T-helper 22 cell (primary cell): ENCODE results near the gene CES1.
A peak's percentile ranks its signal among the peaks of the same experiment; 100 is the strongest.
"Not testable (repeated sequence)": the region's sequence is repeated elsewhere in the genome, so short reads cannot be mapped to it uniquely, and the experiment has no call there.

Experiments used
- DNase-seq: peaks from one replicate; pipeline ENCODE4 v3.0.0-alpha.2; 2020; ENCODE audit warnings: low read depth

Gene CES1

GRCh38 chr16:55791512-55791911 lies 41.4 kb downstream of the CES1 start:
- DNase-seq, result not testable (repeated sequence)

- not testable (repeated sequence) for DNase-seq
Observed at GRCh38 chr16:55790240-55790639, 42.7 kb downstream of the CES1 start.

GRCh38 chr16:55782793-55783091 lies 50.2 kb downstream of the CES1 start:
- not testable (repeated sequence) for DNase-seq

GRCh38 chr16:55782091-55782792 lies 50.7 kb downstream of the CES1 start:
- DNase-seq, result not testable (repeated sequence)

- not testable (repeated sequence) for DNase-seq
Observed at GRCh38 chr16:55781456-55781855, 51.4 kb downstream of the CES1 start.

DNA sequence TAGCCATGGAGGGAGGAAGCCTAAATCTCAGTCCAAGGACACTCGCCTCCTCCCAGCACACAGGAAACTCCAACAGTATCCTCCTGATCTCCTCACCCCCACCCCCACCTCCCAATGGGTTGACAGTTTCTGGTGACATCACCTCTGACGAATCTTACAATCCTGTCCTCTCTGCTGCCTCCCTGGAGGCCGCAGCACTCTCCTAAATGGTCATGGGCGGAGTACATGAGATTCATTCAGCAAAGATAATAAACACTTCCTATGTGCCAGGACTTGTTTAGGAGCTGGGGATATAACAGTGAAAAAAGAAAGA lies 52.8 kb downstream of the CES1 start:
- not testable (repeated sequence) for DNase-seq

DNA sequence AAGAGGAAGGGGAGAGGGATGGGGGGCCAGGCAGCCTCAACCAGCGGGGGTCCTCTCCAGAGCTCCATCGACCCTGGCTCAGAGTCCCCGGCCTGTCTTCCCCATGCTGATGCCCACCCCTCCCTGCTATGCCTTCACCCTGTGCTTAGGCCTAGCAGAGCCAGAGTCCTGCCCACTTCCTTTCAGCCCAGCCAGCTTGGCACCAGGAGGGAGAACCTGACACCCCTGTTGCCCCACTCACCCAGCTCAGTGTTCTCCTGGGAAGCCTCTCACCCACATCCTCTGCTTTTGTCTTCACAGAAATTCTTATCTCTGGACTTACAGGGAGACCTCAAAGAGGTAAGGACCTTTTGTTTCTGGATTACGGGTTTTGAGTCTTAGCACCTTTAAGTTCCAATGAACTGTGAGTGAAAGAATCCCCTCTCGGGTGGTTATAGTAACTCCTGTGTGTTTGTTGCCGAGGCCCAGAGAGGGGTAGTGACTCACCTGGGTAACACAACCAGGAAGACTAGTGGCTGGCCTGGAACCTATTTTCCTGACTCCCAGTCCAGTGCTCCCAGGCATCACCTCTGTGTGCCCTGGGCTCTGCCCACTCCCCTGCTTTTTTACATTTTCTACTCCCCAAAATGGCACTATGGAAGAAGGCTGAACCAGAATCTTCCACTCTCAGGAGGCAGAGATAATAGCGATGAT lies 53.3 kb downstream of the CES1 start:
- DNase-seq, result no peak

DNA sequence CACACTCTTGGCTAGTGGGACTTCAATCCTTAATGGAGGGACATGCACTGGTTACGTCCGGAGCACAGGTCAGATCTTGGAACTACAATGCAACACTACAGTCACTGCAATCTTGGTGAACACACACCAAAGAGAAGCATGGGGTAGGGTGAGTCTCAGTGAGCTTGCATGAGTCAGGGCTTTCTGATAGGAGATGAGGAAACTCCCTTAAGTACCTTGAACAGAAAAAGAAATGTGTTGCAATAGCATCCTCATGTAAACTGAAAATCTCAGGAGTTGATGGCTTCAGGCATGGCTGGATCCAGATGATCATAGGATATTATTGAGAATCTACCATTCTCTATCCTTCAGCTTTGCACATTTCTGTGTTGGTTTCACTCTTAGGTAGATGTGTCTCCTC lies 54.1 kb downstream of the CES1 start:
- no peak for DNase-seq

GRCh38 chr16:55775857-55776256 lies 57.0 kb downstream of the CES1 start:
- no peak for DNase-seq

DNA sequence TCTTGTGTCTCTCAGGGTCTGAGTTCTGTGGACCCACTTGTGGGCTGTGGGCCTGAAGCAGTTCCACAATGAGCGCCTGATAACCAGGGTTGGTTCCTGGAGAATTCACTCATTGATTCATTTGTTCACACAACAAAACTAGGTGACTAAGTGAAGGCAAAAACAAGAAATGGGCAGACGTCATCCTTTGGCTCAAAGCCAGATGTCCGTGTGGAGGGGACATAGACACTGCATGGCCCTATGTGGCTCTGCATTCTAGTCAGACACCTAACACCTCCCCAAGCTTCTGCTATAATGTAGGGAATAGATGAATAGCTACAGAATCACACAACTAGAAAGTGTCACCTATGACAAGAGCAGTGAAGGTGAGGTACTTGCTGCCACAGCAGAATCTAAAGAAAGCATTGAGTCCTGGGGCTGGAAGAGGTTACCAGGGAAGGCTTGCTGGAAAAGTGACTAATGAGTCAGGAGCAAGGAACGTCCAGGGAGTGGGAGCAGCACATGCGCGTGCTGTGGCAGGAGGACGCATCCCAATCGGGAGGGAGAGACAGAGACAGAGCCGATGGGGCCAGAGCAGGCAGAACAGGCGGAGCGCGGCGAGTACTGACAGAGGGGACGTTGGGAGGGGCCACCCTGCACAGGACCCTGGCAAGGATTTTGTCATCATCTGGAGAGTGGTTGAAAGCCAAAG lies 58.9 kb downstream of the CES1 start:
- no peak for DNase-seq

DNA sequence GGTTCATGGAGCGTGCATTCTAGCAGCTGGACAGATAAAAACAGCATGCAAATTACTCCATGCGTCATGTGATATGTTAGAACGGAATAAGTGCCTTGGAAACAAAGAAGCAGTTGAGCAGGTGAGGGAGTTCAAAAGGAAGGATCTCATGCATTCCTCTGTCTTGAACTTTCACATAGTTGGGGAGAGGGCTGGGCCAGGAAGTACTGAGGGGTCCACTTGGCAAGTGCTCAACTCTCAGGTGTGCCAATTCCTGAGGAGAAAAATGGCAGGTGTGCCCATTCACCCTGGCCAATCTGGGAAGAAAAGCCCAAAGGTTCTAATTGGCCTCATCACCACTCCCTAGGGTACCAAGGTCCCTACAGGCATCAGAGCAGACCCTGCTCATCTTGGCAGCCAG lies 67.7 kb downstream of the CES1 start:
- no peak for DNase-seq

- no peak for DNase-seq
Observed at GRCh38 chr16:55760310-55761001, 72.4 kb downstream of the CES1 start.

GRCh38 chr16:55759965-55760309 lies 73.0 kb downstream of the CES1 start:
- not testable (repeated sequence) for DNase-seq

DNA sequence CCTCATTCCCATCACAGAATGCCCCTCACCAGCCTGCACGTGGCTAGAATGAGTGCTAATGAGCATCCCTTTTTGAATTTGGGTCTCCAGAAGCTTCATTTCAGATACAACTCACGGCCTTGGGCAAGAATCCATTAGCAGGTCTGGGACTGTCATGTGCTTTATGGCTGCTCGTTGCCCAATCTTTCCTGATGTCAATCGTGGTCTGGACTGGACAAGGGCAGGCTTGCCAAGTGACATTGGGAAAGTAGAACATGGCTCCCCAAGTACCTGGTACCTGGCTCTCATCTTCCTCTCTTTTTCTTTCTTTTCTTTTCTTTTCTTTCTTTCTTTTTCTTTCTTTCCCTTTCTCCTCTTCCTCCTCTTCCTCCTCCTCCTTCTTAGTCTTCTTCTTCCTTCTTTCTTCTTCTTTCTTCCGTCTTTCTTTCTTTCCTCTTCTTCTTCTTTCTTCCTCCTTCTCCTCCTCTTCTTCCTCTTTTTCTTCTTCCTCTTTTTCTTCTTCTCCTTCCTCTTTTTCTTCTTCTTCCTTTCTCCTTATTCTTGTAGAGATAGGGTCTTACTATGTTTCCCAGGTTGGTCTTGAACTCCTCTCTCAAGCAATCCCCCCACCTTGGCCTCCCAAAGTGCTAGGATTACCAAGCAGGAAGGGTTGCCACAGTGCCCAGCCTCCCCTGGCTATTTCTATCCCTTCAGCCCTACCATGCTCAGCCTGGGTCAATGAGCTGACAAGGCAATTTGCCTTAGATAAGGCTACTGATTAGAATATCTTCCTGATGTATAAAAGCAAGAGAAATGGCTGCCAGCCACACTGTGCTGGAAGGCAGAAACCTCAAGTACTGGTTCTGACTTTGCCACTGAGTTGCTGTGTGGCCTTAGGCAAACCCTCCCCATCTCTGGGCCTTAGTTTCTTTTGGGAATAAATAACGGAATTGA lies 75.0 kb downstream of the CES1 start:
- not testable (repeated sequence) for DNase-seq

- DNase-seq, result no peak
Observed at GRCh38 chr16:55756963-55757362, 75.9 kb downstream of the CES1 start.

DNA sequence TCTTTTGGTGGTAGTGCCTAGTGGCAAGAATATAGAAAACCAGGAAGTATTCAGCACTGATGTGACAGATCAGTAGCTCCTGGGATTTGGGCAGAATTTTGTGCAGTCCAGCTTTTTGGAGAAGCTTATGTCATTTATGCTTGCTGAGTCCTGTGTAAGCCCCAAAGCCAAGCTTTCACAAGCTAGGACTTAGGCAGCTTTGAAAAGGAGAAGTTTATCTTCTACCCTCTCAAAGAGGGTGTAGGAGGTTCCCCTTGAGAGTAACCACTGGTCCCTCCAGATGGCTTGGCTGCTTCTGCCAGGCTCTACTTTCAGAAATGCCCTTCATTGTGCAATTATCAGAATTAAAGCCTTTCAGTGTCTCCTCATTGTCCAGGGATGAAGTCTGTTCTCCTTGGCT lies 78.8 kb downstream of the CES1 start:
- DNase-seq, result no peak

GRCh38 chr16:55753145-55753631 lies 79.7 kb downstream of the CES1 start:
- DNase-seq, result peak; percentile 23
